Activated CD8-positive, alpha-beta memory T cell treated with anti-CD3 and anti-CD28 coated beads, Interleukin-2, amount 10 ng/mL, durations not matched to agents 7 days and 5 days (primary cell): ENCODE data around the gene PCNT. TPM values are rescaled to one million over a fixed set of nuclear protein-coding genes. Genes with fewer than 3 reads are reported as not detected.

ENCODE experiments used
- ATAC-seq: fragments of 150-1000 bp; cut with Tn5 transposase; one replicate; pipeline ENCODE4 v1.10.0; 2021; ENCODE audit warnings: moderate library complexity
- CTCF ChIA-PET: fragments of 350-600 bp; sonication (Branson Sonifier 250); formaldehyde crosslinking; loops from one replicate; lab custom pipeline; 2021; ENCODE audit warnings: antibody characterized with exemption; lab: Charles Lee
- DNase-seq: peaks from one replicate; pipeline ENCODE4 v3.0.0-alpha.2; 2020
- H3K27ac Mint-ChIP-seq: one replicate; pipeline ENCODE4 v1.8.0; 2021; ENCODE audit warnings: mild to moderate bottlenecking, mixed read lengths
- H3K27me3 Mint-ChIP-seq: one replicate; pipeline ENCODE4 v1.8.0; 2021; ENCODE audit warnings: mixed read lengths
- H3K36me3 Mint-ChIP-seq: one replicate; pipeline ENCODE4 v1.8.0; 2021; ENCODE audit warnings: mild to moderate bottlenecking, mixed read lengths
- H3K4me1 Mint-ChIP-seq: one replicate; pipeline ENCODE4 v1.8.0; 2021; ENCODE audit warnings: mixed read lengths
- H3K4me3 Mint-ChIP-seq: one replicate; pipeline ENCODE4 v1.8.0; 2021; ENCODE audit warnings: mild to moderate bottlenecking, moderate library complexity, mixed read lengths
- H3K9me3 Mint-ChIP-seq: one replicate; pipeline ENCODE4 v1.8.0; 2022; ENCODE audit warnings: low read depth, mixed read lengths
- total RNA-seq, 2 experiments: library from RNA; stranded (reverse); gene quantifications; one replicate each; pipeline ENCODE4 v1.2.3, GENCODE V29; 2021

Gene PCNT
- total RNA-seq, 2 experiments from 2014 or later, result 89.7 to 104 TPM

- no peaks in the 10 kb centered on the region for H3K27me3 Mint-ChIP-seq
- H3K4me3 Mint-ChIP-seq, result no peak overlapping the region
- H3K36me3 Mint-ChIP-seq, result peaks cover 16% of the 10 kb centered on the region
- DNase-seq, result no peak
- H3K27ac Mint-ChIP-seq, result no peak overlapping the region
- no peaks in the 10 kb centered on the region for H3K9me3 Mint-ChIP-seq
- CTCF ChIA-PET, result interaction anchor here (2.7 kb wide), 1 partner anchor 14 kb away, joined by 7 read pairs; no protein-coding TSS in a partner anchor
- ATAC-seq, result no peak
- H3K4me1 Mint-ChIP-seq, result peaks cover 8% of the 10 kb centered on the region
Observed at GRCh38 chr21:46409641-46410406, 85.9 kb downstream of the PCNT start.

GRCh38 chr21:46410516-46410915 is 86.6 kb downstream of the PCNT start:
- H3K36me3 Mint-ChIP-seq, result peaks cover 16% of the 10 kb centered on the region
- ATAC-seq, result no peak
- no peak for DNase-seq
- CTCF ChIA-PET, result no interaction called here
- no peaks in the 10 kb centered on the region for H3K27me3 Mint-ChIP-seq
- H3K27ac Mint-ChIP-seq, result no peak overlapping the region
- H3K4me3 Mint-ChIP-seq, result no peak overlapping the region
- H3K4me1 Mint-ChIP-seq, result peaks cover 8% of the 10 kb centered on the region
- H3K9me3 Mint-ChIP-seq, result no peaks in the 10 kb centered on the region

- Mint-ChIP-seq H3K4me3 (no peak overlapping the region), H3K27ac (peak overlapping the region; percentile 14), H3K4me1 (peaks cover 8% of the 10 kb centered on the region), H3K27me3 (no peaks in the 10 kb centered on the region), H3K36me3 (peaks cover 14% of the 10 kb centered on the region), H3K9me3 (no peaks in the 10 kb centered on the region)
- DNase-seq (no peak), ATAC-seq (no peak)
- CTCF ChIA-PET, result interaction anchor here (1.1 to 1.3 kb wide), 2 partner anchors 9 to 120 kb away, joined by 3 read pairs; no protein-coding TSS in a partner anchor
Observed at GRCh38 chr21:46411236-46411635, 87.3 kb downstream of the PCNT start.

GRCh38 chr21:46411691-46412090 is 87.7 kb downstream of the PCNT start:
- Mint-ChIP-seq H3K9me3 (no peaks in the 10 kb centered on the region), H3K4me3 (no peak overlapping the region), H3K36me3 (peaks cover 14% of the 10 kb centered on the region), H3K27me3 (no peaks in the 10 kb centered on the region), H3K4me1 (peaks cover 8% of the 10 kb centered on the region), H3K27ac (no peak overlapping the region)
- DNase-seq (no peak), ATAC-seq (no peak)
- CTCF ChIA-PET, result interaction anchor here (1.1 to 1.3 kb wide), 2 partner anchors 9 to 120 kb away, joined by 3 read pairs; no protein-coding TSS in a partner anchor

- Mint-ChIP-seq H3K9me3 (no peaks in the 10 kb centered on the region), H3K36me3 (peaks cover 12% of the 10 kb centered on the region), H3K27me3 (no peaks in the 10 kb centered on the region), H3K4me1 (peaks cover 8% of the 10 kb centered on the region), H3K4me3 (no peak overlapping the region), H3K27ac (no peak overlapping the region)
- DNase-seq (no peak), ATAC-seq (no peak)
- CTCF ChIA-PET, result interaction anchor here (1.3 kb wide), 1 partner anchor 8 kb away, joined by 3 read pairs; no protein-coding TSS in a partner anchor
Observed at GRCh38 chr21:46412521-46413364, 88.8 kb downstream of the PCNT start.

GRCh38 chr21:46413365-46413696 is 89.4 kb downstream of the PCNT start:
- no peaks in the 10 kb centered on the region for H3K9me3 Mint-ChIP-seq
- H3K4me3 Mint-ChIP-seq, result no peak overlapping the region
- peaks cover 8% of the 10 kb centered on the region for H3K4me1 Mint-ChIP-seq
- H3K27ac Mint-ChIP-seq, result no peak overlapping the region
- CTCF ChIA-PET, result no interaction called here
- peaks cover 11% of the 10 kb centered on the region for H3K36me3 Mint-ChIP-seq
- ATAC-seq (no peak), DNase-seq (no peak)
- H3K27me3 Mint-ChIP-seq, result no peaks in the 10 kb centered on the region

GRCh38 chr21:46414965-46415275 is 91.0 kb downstream of the PCNT start:
- Mint-ChIP-seq H3K4me3 (no peak overlapping the region), H3K36me3 (peaks cover 14% of the 10 kb centered on the region), H3K27me3 (no peaks in the 10 kb centered on the region), H3K27ac (no peak overlapping the region), H3K9me3 (no peaks in the 10 kb centered on the region), H3K4me1 (peaks cover 3% of the 10 kb centered on the region)
- CTCF ChIA-PET, result no interaction called here
- DNase-seq, result no peak
- no peak for ATAC-seq

- ATAC-seq (no peak), DNase-seq (no peak)
- CTCF ChIA-PET, result no interaction called here
- H3K36me3 Mint-ChIP-seq, result peaks cover 16% of the 10 kb centered on the region
- H3K4me1 Mint-ChIP-seq, result no peaks in the 10 kb centered on the region
- H3K27ac Mint-ChIP-seq, result no peak overlapping the region
- H3K27me3 Mint-ChIP-seq, result no peaks in the 10 kb centered on the region
- no peaks in the 10 kb centered on the region for H3K9me3 Mint-ChIP-seq
- no peak overlapping the region for H3K4me3 Mint-ChIP-seq
Observed at GRCh38 chr21:46416551-46416950, 92.6 kb downstream of the PCNT start.

GRCh38 chr21:46418265-46418946 is 94.5 kb downstream of the PCNT start:
- Mint-ChIP-seq H3K36me3 (peaks cover 13% of the 10 kb centered on the region), H3K27ac (no peak overlapping the region), H3K27me3 (no peaks in the 10 kb centered on the region), H3K9me3 (no peaks in the 10 kb centered on the region), H3K4me3 (no peak overlapping the region), H3K4me1 (peaks cover 4% of the 10 kb centered on the region)
- CTCF ChIA-PET, result no interaction called here
- DNase-seq (no peak), ATAC-seq (no peak)

- Mint-ChIP-seq H3K4me3 (no peak overlapping the region), H3K9me3 (no peaks in the 10 kb centered on the region), H3K4me1 (peaks cover 23% of the 10 kb centered on the region), H3K36me3 (peaks cover 12% of the 10 kb centered on the region), H3K27ac (peak overlapping the region; percentile 19), H3K27me3 (no peaks in the 10 kb centered on the region)
- CTCF ChIA-PET, result interaction anchor here (1.4 kb wide), 1 partner anchor 9 kb away, joined by 3 read pairs; no protein-coding TSS in a partner anchor
- ATAC-seq (no peak), DNase-seq (no peak)
Observed at GRCh38 chr21:46420241-46421190, 96.6 kb downstream of the PCNT start.

GRCh38 chr21:46421191-46421750 is 97.3 kb downstream of the PCNT start:
- no peak overlapping the region for H3K27ac Mint-ChIP-seq
- peaks cover 28% of the 10 kb centered on the region for H3K4me1 Mint-ChIP-seq
- ATAC-seq (no peak), DNase-seq (no peak)
- no peaks in the 10 kb centered on the region for H3K9me3 Mint-ChIP-seq
- peaks cover 14% of the 10 kb centered on the region for H3K36me3 Mint-ChIP-seq
- CTCF ChIA-PET, result interaction anchor here (1.4 kb wide), 1 partner anchor 10 kb away, joined by 3 read pairs; no protein-coding TSS in a partner anchor
- no peaks in the 10 kb centered on the region for H3K27me3 Mint-ChIP-seq
- H3K4me3 Mint-ChIP-seq, result no peak overlapping the region

- Mint-ChIP-seq H3K27me3 (no peaks in the 10 kb centered on the region), H3K4me3 (no peak overlapping the region), H3K4me1 (peaks cover 31% of the 10 kb centered on the region), H3K36me3 (peaks cover 14% of the 10 kb centered on the region), H3K27ac (no peak overlapping the region), H3K9me3 (no peaks in the 10 kb centered on the region)
- ATAC-seq, result no peak
- DNase-seq, result no peak
- CTCF ChIA-PET, result no interaction called here
Observed at GRCh38 chr21:46421756-46422555, 98.0 kb downstream of the PCNT start.
